GM21423 (cell line): ENCODE data around the gene DAAM2.

Source experiments
- ATAC-seq: cut with Tn5 transposase; IDR thresholded peaks from one replicate; pipeline ENCODE4 v1.9.1; 2021; ENCODE audit warnings: mild to moderate bottlenecking, moderate library complexity; ENCODE audit not compliant: unreplicated experiment

Gene DAAM2

DNA sequence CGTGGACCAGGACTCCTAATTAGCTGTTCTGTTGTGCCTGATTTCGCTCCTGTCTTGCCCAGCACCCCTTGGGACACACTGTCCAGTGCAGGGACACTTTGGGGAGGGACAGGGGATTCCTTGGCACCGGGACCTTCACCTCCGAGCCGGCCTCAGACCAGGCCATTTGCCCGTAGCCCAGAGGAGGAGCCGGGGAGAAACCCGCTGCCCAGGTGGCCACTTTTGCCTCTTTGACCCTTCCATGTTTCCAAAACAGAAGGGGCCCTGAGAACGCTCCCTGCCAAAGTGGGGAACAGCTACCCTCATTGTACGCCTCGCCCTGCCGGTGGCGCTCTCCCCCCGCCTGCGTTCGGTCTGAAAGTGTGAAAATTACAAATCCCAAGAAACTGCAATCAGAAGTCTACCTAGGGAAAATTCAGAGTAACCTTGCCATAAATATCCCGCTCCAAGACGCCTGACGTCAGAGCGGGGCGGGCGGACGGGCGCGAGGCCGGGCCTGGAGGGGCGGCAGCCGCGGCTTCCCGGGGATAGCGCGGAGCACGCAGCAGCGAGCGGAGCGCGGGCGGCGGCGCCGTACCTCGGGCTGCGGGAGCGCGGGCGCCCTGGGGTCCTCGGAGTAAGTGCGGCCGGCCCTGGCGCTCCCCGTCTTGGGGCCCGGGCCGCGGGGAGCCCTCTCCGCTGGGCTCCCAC is at the start of gene DAAM2:
DAAM2 (plus strand) TSS at position 527 of the 690 bp plus-strand sequence. CDS start 63,927 bp downstream, outside the sequence.
- ATAC-seq, result no peak

- ATAC-seq, result no peak
Observed at GRCh38 chr6:39746795-39747194, 45.4 kb upstream of the DAAM2 start.

DNA sequence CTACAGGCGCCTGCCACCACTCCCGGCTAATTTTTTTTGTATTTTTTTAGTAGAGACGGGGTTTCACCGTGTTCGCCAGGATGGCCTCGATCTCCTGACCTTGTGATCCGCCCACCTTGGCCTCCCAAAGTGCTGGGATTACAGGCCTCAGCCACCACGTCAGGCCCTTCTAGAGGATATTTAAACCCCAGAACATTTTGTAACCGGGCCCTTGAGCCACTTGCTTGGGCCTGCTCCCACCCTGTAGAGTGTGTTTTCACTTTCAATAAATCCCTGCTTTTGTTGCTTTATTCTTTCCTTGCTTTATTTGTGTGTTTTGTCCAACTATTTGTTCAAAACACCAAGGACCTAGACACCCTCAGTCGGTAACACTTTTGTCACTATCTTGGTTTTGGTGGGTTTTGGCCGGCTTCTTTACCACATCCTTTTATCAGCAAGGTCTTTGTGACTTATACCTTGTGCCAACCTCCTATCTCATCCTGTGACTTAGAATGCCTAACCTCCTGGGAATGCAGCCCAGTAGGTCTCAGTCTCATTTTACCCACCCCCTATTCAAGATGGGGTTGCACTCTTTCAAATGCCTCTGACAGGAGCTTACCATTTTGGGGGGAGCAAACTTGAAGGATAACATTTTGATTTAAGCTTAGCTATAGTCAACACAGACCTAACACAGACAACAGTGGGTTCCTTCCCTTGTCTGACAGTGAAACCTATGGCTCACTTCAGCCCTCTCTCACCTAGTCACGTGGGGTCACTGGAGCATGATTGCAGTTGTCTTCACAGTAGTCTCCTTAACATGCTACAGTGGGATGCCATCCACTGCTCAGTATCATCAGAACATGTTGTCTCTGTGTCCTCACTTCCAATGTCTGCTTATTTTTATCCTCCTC is 39.1 kb upstream of the DAAM2 start:
- no peak for ATAC-seq

DNA sequence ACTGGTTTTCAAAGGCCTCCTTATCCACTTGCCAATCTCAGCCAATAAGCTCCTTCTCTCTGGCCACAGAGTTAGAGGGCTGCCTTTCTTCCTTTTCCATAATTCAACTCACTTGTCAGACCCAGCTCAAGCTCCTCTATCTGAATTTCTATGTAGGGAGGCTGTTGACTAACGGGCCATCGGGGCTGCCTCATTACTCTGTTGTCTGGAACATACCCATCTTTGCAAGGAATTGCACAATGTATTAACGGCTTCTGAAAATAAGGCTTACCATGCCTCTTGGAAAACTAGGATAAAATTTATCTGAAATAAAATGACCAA is 38.5 kb upstream of the DAAM2 start:
- no peak for ATAC-seq

- no peak for ATAC-seq
Observed at GRCh38 chr6:39754514-39755115, 37.6 kb upstream of the DAAM2 start.

DNA sequence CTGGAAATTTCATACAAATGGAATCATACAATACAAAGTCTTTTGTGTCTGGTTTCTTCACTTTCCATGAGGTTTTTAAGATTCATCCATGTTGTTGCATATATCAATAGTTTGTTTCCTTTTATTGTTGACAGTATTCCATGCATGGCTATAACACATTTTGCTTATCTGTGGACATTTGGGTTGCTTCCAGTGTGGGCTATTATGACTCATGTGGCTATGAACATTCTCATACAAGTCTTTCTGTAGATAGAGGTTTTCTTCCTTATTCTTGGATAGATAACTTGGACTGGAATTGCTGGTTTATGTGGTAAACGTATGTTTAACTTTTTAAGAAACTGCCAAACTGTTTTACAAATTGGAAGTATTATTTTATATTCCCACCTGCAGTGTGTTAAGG is 36.9 kb upstream of the DAAM2 start:
- no peak for ATAC-seq

GRCh38 chr6:39756582-39756981 is 35.6 kb upstream of the DAAM2 start:
- no peak for ATAC-seq

DNA sequence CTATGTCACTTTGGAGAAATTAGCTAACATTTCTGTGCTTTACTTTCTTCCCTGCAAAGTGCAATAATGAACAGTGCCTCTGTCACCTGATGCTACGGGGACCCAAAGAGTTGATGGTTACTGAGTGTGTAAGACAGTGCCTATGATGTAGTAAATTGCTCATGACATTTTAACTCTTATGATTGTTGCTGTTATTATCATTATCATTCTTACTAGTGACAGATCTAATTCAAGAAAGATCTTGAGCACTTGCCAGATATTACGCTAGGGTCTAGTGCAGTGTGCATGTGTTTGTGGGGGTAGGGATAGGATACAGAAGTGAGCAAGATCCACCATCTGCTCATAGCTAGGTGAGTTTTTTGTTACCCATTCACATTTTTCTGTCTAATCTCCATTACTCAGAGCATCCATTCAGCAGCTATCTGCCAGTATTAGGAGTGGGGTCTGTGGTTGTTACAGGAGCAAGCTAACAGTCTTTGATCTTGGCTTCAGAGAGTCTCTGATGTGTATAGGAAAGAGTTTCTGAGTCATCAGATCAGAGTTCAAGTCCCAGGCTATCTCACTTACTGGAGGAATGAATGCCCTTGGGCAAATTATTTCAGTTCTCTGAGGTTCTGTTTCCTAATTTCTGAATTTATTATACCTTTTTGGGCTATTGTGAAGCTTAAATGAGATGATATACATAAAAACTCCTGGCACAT is 33.1 kb upstream of the DAAM2 start:
- no peak for ATAC-seq

GRCh38 chr6:39760226-39760952 is 31.8 kb upstream of the DAAM2 start:
- no peak for ATAC-seq

DNA sequence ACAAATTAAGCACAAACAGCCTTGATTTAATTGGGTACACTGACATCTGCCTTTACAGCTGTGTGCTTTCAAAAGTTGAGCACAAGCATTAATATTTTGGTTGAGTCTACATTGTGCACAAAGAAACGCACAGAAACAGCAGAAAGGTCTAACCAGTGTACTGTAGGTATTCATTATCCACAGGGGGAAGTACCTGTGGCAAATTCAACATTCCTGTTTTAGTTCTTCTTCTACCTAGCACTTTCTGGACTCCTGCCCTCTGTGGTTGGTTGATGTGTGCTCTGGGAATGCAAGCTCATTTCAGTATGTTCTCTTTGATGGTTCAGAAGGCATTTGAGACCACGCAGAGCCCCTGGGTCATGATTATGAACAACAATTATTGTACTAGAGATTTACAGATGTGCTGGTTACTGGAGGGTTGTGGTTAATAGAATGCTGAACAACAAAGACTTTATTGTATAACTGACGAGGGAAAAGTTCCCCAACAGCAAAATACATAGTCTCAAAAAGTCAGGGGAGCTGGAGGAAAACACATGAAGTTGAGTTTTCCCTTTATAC is 26.6 kb upstream of the DAAM2 start:
- no peak for ATAC-seq

GRCh38 chr6:39769012-39769411 is 23.2 kb upstream of the DAAM2 start:
- no peak for ATAC-seq

- no peak for ATAC-seq
Observed at GRCh38 chr6:39770446-39770845, 21.7 kb upstream of the DAAM2 start.

- no peak for ATAC-seq
Observed at GRCh38 chr6:39772559-39773273, 19.5 kb upstream of the DAAM2 start.

DNA sequence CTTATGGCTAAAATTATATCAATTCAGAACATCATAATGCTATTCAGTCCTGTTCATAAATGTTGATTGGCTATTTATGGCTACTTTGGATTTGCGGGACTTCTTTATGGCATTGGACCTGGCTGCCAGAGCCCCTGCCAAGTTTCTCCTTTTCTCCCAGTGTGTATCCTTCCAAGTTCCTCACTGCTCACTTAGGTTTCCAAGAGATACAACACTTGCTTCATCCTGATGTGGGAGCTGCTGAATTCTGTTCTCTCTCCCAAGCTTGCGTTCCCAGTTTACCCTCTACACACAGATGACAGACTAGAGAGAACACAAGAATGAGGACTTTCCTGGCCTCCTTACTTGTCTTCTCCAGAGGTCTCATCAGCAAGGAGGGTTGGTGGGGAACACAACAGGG is 18.4 kb upstream of the DAAM2 start:
- no peak for ATAC-seq

DNA sequence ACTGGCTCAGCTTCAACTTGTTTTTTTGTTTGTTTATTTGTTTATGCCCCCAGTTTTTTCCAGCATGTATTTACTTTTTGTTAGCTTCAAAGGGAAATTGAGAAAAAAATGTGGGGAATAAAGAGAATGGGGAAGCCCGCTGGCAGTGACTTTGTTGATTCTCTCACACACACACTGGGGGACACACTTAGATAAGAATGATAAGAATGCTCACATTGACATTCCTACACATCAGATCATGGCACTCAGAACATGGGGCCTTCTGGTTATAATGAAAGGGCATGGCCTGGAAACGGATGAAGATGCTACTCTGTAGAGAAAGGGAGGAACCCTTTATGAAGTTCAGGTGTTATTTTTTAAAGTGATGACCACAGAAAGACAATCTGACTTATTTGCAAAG is 15.6 kb upstream of the DAAM2 start:
- ATAC-seq, result no peak

GRCh38 chr6:39777218-39777617 is 15.0 kb upstream of the DAAM2 start:
- ATAC-seq, result no peak

DNA sequence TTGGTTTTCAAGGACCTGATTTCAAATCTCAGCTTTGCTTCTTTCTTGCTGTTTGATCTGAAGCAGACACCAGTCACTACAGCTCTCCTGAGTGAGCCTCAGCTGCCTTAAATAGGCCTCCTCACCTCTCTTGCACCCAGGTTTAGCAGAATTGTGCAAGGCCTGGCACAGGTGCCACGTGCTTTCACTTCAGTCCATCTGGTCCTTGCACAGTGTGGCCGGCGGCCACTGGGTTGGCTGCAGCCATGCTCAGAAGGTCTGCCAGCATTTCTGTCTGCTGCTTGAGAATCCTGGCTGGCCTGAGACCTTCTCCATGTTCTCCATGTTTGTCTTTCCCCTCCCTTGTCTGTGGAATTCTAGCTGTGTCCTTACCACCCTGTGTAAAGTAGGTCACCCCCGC is 14.5 kb upstream of the DAAM2 start:
- no peak for ATAC-seq

DNA sequence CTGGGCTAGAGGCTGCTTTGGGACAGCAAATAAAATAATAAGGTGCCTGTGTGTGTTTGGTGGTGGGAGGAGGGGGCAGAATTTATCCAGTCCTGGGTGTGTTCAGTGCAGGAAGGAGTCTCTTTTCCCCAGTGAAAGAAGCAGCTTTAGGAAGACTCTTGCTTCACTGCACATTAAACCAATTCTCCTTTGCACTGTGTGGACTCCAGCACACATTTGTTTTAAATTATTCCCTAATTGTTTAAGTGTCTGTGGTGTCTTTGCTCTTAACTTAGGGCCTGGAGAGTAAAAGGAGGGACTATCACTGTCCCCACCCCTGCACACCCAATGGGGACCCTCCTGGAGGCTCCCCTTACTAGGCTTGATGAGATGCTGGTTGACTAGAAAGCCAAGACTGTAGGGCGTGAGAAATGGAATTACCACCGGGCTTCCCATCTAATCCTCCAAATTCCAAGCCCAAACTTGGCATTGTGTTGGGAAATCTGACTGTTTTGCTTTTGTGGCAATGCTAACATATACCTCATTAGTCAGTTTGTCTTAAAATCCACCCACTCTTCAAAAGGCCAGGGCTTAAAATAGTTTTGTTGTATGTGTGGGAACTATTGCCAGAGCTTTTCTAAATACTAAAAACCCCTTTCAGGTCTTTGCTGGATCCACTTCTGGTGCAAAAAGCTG is 13.5 kb upstream of the DAAM2 start:
- no peak for ATAC-seq

DNA sequence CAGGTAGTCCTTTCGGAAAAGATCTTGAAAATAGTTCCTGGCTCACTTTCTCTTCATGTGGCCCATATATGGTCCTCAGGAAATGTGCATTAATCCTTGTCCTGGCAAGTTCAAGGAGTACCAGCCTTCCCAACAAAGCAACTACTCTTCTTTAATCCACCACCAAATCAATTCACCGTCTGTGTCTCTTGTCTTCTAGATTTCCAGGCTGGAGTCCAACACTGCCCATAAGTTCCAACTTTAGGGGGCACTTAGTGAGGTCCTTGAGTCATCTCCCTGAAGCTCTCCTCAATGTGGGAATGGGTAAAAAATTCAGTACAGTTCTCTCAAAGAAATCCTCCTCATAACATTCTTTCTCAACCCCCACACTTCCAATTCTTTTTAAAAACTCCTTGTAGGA is 6.9 kb upstream of the DAAM2 start:
- no peak for ATAC-seq
